Lower leg skin (tissue), 4 donors: ENCODE results near the gene PDE7B. TPM values are rescaled to one million over a fixed set of nuclear protein-coding genes. Genes with fewer than 3 reads are reported as not detected.

Source experiments
- DNase-seq, 2 donors: peaks; one replicate each; pipeline ENCODE4 v3.0.0-alpha.2; 2019; ENCODE audit warnings: low spot score in 2 of 2
- H3K4me3 ChIP-seq: fragments of 200-600 bp; sonication (generic); 2 replicates; pipeline ENCODE4 v1.5.1; 2017; ENCODE audit warnings: mild to moderate bottlenecking, low read depth; ENCODE audit not compliant: poor library complexity, severe bottlenecking
- CTCF ChIP-seq, 3 donors: fragments of 450-650 bp; IDR thresholded peaks; one replicate each; pipeline ENCODE4 v1.5.1; 2016; ENCODE audit warnings: antibody characterized with exemption in 3 of 3, mild to moderate bottlenecking in 3 of 3, moderate library complexity in 2 of 3
- POLR2A ChIP-seq, 2 donors: fragments of 450-650 bp; IDR thresholded peaks; one replicate each; pipeline ENCODE4 v1.6.1; 2016 to 2017; ENCODE audit warnings: antibody characterized with exemption in 2 of 2, mild to moderate bottlenecking in 1 of 2, moderate library complexity in 1 of 2
- WGBS, 2 donors: methylation state at CpG; one replicate each; pipeline ENCODE4 v1.1.5; 2018; 5-methylcytosine and 5-hydroxymethylcytosine counted together
- intact Hi-C: fragments of 100-400 bp; cut with DNase I; formaldehyde crosslinking; loops from one replicate; pipeline ENCODE4 v1.15.0; 2023; ENCODE audit warnings: low total_unique reads
- total RNA-seq, 4 donors: library from RNA; depleted of rRNA; stranded (reverse); fragments of >200 nt; gene quantifications; one replicate each; pipeline ENCODE4 v1.1.0, GENCODE V29; 2016

PDE7B gene
- total RNA-seq, 4 donors from 2014 or later: 0.30 to 1.5 (median 0.89) TPM

GRCh38 chr6:136244061-136244616 lies 392.6 kb downstream of the PDE7B start:
- 90 to 95% methylated on average over 5 of the region's 5 CpGs for WGBS, 2 donors
- H3K4me3 ChIP-seq: no peak overlapping the region
- intact Hi-C loops: no loop called here
- no peak for TF ChIP-seq POLR2A (IDR thresholded peaks at IDR 0.05)
- no peak for TF ChIP-seq CTCF (IDR thresholded peaks at IDR 0.05)
- DNase-seq: no peak
